NCI-H1048 (cell line): ENCODE measurements around the gene SPINT2.

ENCODE experiments used
- DNase-seq: peaks from one replicate; lab custom pipeline; 2025; lab: John Stamatoyannopoulos, UW

SPINT2 gene

GRCh38 chr19:38267761-38268483 lies 3.5 kb downstream of the SPINT2 start:
- no peak for DNase-seq

DNA sequence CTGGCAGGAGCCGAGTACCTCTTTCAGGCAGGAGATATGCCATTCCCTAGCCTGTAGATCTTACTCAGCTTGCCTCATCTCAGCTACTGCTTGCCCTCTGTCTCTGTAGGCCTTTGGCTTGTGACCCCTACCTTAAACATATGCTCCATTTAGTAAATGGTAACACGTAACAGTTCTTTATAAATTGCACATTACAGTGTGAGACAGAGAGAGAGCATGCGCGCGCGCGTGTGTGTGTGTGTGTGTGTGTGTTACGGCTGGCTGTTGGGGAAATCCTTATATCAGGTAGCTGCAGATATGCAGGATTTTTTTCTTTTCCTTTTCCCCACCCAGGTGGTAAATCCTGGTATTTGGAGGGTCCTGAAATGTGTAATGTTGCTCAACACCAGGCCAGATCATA lies 4.2 kb downstream of the SPINT2 start:
- DNase-seq: no peak

- DNase-seq: no peak
Observed at GRCh38 chr19:38270587-38271167, 6.3 kb downstream of the SPINT2 start.

- DNase-seq: no peak
Observed at GRCh38 chr19:38273499-38273898, 9.1 kb downstream of the SPINT2 start.

DNA sequence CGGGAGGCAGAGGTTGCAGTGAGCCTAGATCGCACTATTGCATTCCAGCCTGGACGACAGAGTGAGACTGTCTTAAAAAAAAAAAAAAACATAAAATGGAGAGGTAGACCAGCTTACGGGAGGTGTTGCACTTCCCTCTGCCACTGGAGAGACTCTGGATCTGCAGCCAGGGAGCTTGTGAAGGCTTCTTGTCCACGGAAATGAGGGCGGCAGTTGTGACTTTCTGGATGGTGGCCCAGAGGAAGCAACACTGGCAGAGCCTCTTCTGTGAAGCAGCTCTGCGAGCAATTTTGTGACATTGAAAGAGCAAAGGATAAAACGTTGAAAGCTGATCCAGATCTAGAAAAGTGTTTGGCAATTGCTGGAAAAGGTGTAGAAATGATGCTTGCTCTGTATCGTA lies 10.4 kb downstream of the SPINT2 start:
- no peak for DNase-seq

DNA sequence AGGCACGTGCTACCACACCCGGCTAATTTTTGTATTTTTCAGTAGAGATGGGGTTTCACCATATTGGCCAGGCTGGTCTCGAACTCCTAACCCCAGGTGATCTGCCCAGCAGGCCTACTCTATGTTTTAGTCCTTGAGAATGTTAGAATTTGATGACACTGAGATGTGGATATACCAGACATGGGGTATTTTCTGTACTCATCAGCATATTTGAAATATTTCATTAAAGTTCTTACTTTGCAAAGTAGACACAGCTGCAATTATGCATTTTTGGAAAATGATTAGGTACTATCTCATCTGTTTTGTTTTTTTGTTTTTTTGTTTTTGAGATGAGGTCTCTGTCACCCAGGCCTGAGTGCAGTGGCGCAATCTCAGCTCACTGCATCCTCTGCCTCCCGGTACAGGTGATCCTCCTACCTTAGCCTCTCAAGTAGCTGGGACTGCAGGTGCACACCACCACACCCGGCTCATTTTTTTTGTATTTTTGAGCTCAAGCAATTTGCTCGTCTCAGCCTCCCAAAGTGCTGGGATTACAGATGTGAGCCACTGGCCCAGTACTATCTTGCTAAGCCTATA lies 12.7 kb downstream of the SPINT2 start:
- DNase-seq: no peak

GRCh38 chr19:38277549-38277948 lies 13.2 kb downstream of the SPINT2 start:
- DNase-seq: no peak

GRCh38 chr19:38277969-38278680 lies 13.8 kb downstream of the SPINT2 start:
- DNase-seq: no peak

DNA sequence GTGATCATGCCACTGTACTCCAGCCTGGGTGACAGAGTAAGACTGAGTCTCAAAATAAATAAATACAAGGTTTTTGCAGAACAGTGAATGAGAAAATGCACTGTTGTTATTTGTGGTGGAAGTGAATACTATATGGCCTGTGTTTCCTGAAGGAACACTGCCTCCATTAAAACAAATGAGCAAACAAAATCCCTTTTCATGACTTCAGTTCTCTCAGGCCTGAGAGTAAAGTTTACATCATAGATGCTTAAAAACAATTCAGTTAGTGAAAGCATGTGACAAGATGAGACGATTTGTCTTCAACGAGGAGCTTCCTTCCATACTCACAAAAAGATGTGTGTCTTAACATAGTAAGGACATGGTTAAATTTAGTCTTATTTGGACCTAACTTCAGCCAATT lies 14.4 kb downstream of the SPINT2 start:
- DNase-seq: no peak

GRCh38 chr19:38280030-38280921 lies 15.9 kb downstream of the SPINT2 start:
- no peak for DNase-seq

- DNase-seq: no peak
Observed at GRCh38 chr19:38281811-38282566, 17.6 kb downstream of the SPINT2 start.

DNA sequence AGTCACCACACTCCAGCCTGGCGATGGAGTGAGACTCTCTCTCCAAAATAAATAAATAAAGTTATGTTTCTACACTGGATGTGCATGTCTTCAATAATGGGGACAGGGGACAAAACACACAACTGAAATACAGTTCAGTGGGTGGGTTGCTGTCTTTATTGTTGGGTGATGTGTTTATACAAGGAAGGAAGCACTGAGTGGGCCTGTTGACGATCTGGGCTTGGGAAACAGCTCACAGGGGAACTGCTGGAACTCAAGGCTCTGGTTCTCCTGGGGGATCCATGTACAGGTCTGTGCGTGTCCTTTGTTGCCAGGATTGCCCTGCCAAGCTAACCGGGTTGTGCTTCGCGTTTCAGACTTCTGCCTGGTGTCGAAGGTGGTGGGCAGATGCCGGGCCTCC lies 18.9 kb downstream of the SPINT2 start:
- DNase-seq: no peak

DNA sequence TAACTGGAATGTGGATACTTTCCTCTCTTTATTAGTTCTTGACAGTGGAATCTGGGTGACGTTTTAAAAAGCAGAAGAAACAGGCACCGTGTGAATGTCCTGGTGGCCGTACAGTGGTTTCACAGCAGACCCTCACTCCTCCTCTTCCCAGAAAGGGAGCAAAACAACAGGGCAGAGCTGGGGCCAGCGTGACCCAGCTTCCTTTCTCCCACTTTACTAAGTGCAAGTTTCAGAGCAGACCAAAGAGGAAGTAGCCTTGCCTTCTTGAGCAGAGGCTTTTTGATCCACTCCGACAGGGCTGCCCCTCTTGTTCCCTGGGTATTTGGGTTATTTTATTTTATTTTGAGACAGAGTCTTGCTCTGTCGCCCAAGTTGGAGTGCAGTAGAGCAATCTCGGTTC lies 20.0 kb downstream of the SPINT2 start:
- DNase-seq: no peak

- no peak for DNase-seq
Observed at GRCh38 chr19:38285567-38285966, 21.2 kb downstream of the SPINT2 start.

- no peak for DNase-seq
Observed at GRCh38 chr19:38287604-38288003, 23.2 kb downstream of the SPINT2 start.

GRCh38 chr19:38288123-38288855 lies 23.9 kb downstream of the SPINT2 start:
- no peak for DNase-seq

GRCh38 chr19:38289955-38290354 lies 25.6 kb downstream of the SPINT2 start:
- DNase-seq: no peak

DNA sequence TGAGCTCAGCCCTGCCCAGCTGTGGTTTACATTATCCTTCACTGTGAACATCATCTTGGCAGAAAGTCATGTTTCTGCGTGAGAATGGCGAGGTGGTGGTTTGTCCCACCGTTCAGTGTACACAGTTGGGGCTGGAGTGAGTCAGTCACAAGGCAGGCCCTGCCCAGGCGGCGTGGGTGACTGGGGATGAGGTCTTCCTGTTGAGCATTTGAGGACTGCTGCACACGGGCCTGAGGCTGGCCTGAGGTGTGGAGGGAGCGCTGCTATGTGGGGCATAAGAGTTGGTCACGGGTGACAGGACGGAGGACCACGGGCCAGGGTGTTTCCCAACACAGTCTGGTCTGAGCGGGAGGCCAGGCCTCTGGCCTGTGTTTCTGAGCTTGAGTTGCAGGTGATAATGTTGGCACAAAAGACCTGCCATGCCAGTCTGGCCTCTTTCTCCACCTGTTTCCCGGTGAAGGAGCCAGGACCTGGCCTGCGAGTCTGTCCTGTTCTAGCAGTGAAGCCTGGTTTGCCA lies 26.3 kb downstream of the SPINT2 start:
- no peak for DNase-seq

GRCh38 chr19:38291855-38292254 lies 27.5 kb downstream of the SPINT2 start:
- DNase-seq: no peak

DNA sequence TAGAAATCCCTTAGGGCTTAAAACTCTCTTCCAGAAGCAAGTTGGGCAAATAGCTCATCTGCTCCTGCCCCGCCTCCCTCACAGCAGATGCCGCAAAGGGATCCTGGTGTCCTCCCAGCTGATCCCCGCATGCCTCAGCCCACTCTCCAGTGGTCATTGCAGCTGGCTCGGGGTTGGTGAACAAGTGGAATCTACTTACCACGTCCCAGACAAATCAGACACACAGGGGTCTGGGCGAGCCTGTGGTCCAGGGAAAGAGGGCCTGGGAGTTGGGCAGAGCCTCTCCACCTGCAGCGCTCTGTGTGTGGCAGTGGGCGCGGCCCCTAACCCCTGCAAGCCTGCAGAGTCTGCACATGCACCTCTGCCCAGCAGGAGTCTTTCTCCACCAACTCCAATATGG lies 28.9 kb downstream of the SPINT2 start:
- no peak for DNase-seq
